Measurements from ENCODE around the gene RCC2. TPM values are rescaled to one million over a fixed set of nuclear protein-coding genes. Genes with fewer than 3 reads are reported as not detected.

RCC2 gene
- 103 and 113 TPM in 2 replicates for total RNA-seq

GRCh38 chr1:17439250-17440073, at the start of gene RCC2:
Gene RCC2 (minus strand): TSS chr1:17439677. CDS start chr1:17438514, 1,163 bp downstream.

GRCh38 chr1:17371896-17372295, 67.6 kb downstream of the RCC2 start, which contains the start of gene PADI6:
Gene PADI6 (plus strand): TSS chr1:17372196. CDS start chr1:17372246, 50 bp downstream.

Other genes with a start within 250 kb of the RCC2 start
- gene PADI1, start 234.5 kb downstream of the RCC2 start, total RNA-seq: not detected in 2 replicates
- not detected in 2 replicates for gene PADI3, start 190.6 kb downstream of the RCC2 start, total RNA-seq
- gene PADI4, start 131.5 kb downstream of the RCC2 start, total RNA-seq: not detected in 2 replicates
- gene PADI6, start 67.5 kb downstream of the RCC2 start, total RNA-seq: not detected in 2 replicates
- gene ARHGEF10L, start 100.0 kb upstream of the RCC2 start, total RNA-seq: 2.5 and 7.0 TPM in 2 replicates